ENCODE results near the gene DCDC1. TPM values are rescaled to one million over a fixed set of nuclear protein-coding genes. Genes with fewer than 3 reads are reported as not detected.

DCDC1 gene
- total RNA-seq, 1 experiment from 2014 or later, result 0.68 TPM

GRCh38 chr11:30861064-30861463 is 508.5 kb downstream of the DCDC1 start:
- BruUV-seq (replicated peaks), result no TSS peak
- Mint-ChIP-seq H3K36me3 (ENCODE audit: insufficient read depth, unreplicated experiment) (no peaks in the 10 kb centered on the region), H3K4me1 (ENCODE audit: low read depth, unreplicated experiment) (no peaks in the 10 kb centered on the region), H3K4me3 (ENCODE audit: low read depth, unreplicated experiment) (no peak overlapping the region), H3K27me3 (ENCODE audit: unreplicated experiment) (no peaks in the 10 kb centered on the region), H3K9me3 (ENCODE audit: low read depth, unreplicated experiment) (no peaks in the 10 kb centered on the region), H3K27ac (ENCODE audit: unreplicated experiment) (no peak overlapping the region)
- TF ChIP-seq CTCF (IDR thresholded peaks at IDR 0.05; ENCODE audit: unreplicated experiment), result no peak
- DNase-seq, result no peak
- intact Hi-C loops (cut with micrococcal nuclease; ENCODE audit: unreplicated experiment), result no loop called here
- CTCF ChIA-PET, result no interaction called here

GRCh38 chr11:30860146-30860545 is 509.4 kb downstream of the DCDC1 start:
- no peak for DNase-seq
- Mint-ChIP-seq H3K4me3 (ENCODE audit: low read depth, unreplicated experiment) (no peak overlapping the region), H3K27me3 (ENCODE audit: unreplicated experiment) (peaks cover 1% of the 10 kb centered on the region), H3K4me1 (ENCODE audit: low read depth, unreplicated experiment) (no peaks in the 10 kb centered on the region), H3K27ac (ENCODE audit: unreplicated experiment) (no peak overlapping the region), H3K36me3 (ENCODE audit: insufficient read depth, unreplicated experiment) (no peaks in the 10 kb centered on the region), H3K9me3 (ENCODE audit: low read depth, unreplicated experiment) (no peaks in the 10 kb centered on the region)
- intact Hi-C loops (cut with micrococcal nuclease; ENCODE audit: unreplicated experiment), result no loop called here
- CTCF ChIA-PET, result no interaction called here
- no TSS peak for BruUV-seq (replicated peaks)
- TF ChIP-seq CTCF (IDR thresholded peaks at IDR 0.05; ENCODE audit: unreplicated experiment), result no peak

GRCh38 chr11:30859669-30860068 is 509.9 kb downstream of the DCDC1 start:
- Mint-ChIP-seq H3K4me1 (ENCODE audit: low read depth, unreplicated experiment) (no peaks in the 10 kb centered on the region), H3K36me3 (ENCODE audit: insufficient read depth, unreplicated experiment) (no peaks in the 10 kb centered on the region), H3K27me3 (ENCODE audit: unreplicated experiment) (peaks cover 6% of the 10 kb centered on the region), H3K9me3 (ENCODE audit: low read depth, unreplicated experiment) (no peaks in the 10 kb centered on the region), H3K4me3 (ENCODE audit: low read depth, unreplicated experiment) (no peak overlapping the region), H3K27ac (ENCODE audit: unreplicated experiment) (no peak overlapping the region)
- BruUV-seq (replicated peaks), result no TSS peak
- intact Hi-C loops (cut with micrococcal nuclease; ENCODE audit: unreplicated experiment), result no loop called here
- no peak for DNase-seq
- CTCF ChIA-PET, result interaction anchor here (0.6 kb wide), 1 partner anchor 254 kb away, joined by 3 read pairs; no protein-coding TSS in a partner anchor
- no peak for TF ChIP-seq CTCF (IDR thresholded peaks at IDR 0.05; ENCODE audit: unreplicated experiment)

- H3K36me3 Mint-ChIP-seq (ENCODE audit: insufficient read depth, unreplicated experiment), result no peaks in the 10 kb centered on the region
- no peaks in the 10 kb centered on the region for H3K9me3 Mint-ChIP-seq (ENCODE audit: low read depth, unreplicated experiment)
- CTCF ChIA-PET, result no interaction called here
- H3K27me3 Mint-ChIP-seq (ENCODE audit: unreplicated experiment), result peaks cover 16% of the 10 kb centered on the region
- DNase-seq, result no peak
- no peak overlapping the region for H3K27ac Mint-ChIP-seq (ENCODE audit: unreplicated experiment)
- no peaks in the 10 kb centered on the region for H3K4me1 Mint-ChIP-seq (ENCODE audit: low read depth, unreplicated experiment)
- no peak overlapping the region for H3K4me3 Mint-ChIP-seq (ENCODE audit: low read depth, unreplicated experiment)
- intact Hi-C loops (cut with micrococcal nuclease; ENCODE audit: unreplicated experiment), result loop anchor here (1.0 kb wide), 1 partner anchor 509 kb away; no protein-coding TSS in a partner anchor
- no TSS peak for BruUV-seq (replicated peaks)
- TF ChIP-seq CTCF (IDR thresholded peaks at IDR 0.05; ENCODE audit: unreplicated experiment), result no peak
Observed at GRCh38 chr11:30855383-30856006, 514.0 kb downstream of the DCDC1 start.

Data from Calu3 (cell line).